Heart left ventricle (tissue), 13 donors: ENCODE data around the gene CDC123.

Source experiments
- POLR2A ChIP-seq, 2 donors: fragments of 450-650 bp; IDR thresholded peaks; one replicate each; pipeline ENCODE4 v1.6.1; 2017; ENCODE audit warnings: antibody characterized with exemption in 2 of 2, mild to moderate bottlenecking in 2 of 2, moderate library complexity in 2 of 2
- TF ChIP-seq, protein P1 (sequence below), 12 donors: fragments of 200-600 bp; sonication (generic) in 4 of 12; IDR thresholded peaks; one replicate each; pipeline versions ENCODE4 v1.5.0 to v1.8.0; 2018 to 2022; ENCODE audit warnings: antibody characterized with exemption in 12 of 12, mild to moderate bottlenecking in 5 of 12
- donor health status: ischemic (EF 13 %, LVEDD 7.1; RV severe dilation, severe dysfunction).
- donor health status: DM: no; HTN: yes; CAD: no.
- donor health status: DM: no; HTN: no; CAD: no.
- donor health status: ischemic (EF 25% LVEDD 6.9; RV normal size, moderate dysfunction).
- donor health status: ischemic (EF 25% LVEDD 5.7; RV mildly dilated, moderate dysfunction).
- donor health status: ischemic (EF 35%, LVEDD 5.7; RV mildly dilated, moderate dysfunction).
- donor health status: nonischemic (EF 11% LVEDD 7.7; RV severe dilation, severe dysfunction).
- donor health status: DM: yes; HTN: yes; CAD: no.
- donor health status: PGD.
- donor health status: ischemic (EF 29% LVEDD 5.4; RV normal size, mild dysfunction).
- donor health status: nonischemic (EF 23%, LVEDD 6.1; RV moderate dilation, normal function).

DNA sequence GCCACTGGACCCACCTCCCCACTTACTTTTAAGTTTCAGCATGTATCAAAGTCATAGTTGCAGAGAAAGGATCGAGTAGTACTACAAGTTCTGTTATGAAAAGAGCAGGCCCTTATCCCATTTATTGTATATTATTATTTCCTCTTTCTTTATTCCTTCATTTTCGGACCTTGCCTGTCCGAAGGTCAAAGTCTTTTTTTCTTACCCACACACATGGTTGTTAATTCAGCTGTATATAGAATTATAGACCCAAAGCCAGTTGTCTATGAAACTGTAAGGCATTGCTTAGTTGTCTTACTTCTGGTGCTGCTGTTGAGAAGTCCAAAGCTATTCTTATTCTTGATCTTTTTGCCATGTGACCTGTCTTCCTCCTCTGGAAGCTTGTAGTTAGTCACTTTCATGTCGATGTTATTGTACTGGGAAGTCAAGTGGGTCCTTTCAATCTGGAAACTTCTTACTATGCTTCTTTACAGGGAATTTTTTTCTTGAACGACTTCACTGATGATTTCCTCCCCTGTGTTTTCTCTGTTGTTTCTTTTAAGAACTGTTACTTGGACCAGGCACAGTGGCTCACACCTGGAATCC is 8.6 kb upstream of the CDC123 start:
- no peak for TF ChIP-seq POLR2A (IDR thresholded peaks at IDR 0.05)
- TF ChIP-seq, protein P1, sequence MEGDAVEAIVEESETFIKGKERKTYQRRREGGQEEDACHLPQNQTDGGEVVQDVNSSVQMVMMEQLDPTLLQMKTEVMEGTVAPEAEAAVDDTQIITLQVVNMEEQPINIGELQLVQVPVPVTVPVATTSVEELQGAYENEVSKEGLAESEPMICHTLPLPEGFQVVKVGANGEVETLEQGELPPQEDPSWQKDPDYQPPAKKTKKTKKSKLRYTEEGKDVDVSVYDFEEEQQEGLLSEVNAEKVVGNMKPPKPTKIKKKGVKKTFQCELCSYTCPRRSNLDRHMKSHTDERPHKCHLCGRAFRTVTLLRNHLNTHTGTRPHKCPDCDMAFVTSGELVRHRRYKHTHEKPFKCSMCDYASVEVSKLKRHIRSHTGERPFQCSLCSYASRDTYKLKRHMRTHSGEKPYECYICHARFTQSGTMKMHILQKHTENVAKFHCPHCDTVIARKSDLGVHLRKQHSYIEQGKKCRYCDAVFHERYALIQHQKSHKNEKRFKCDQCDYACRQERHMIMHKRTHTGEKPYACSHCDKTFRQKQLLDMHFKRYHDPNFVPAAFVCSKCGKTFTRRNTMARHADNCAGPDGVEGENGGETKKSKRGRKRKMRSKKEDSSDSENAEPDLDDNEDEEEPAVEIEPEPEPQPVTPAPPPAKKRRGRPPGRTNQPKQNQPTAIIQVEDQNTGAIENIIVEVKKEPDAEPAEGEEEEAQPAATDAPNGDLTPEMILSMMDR (IDR thresholded peaks at IDR 0.05), result no peak
